CD8-positive, alpha-beta memory T cell (primary cell): Measurements from ENCODE around the gene FAM120A. TPM values are rescaled to one million over a fixed set of nuclear protein-coding genes. Genes with fewer than 3 reads are reported as not detected.

ENCODE experiments used
- CTCF ChIA-PET: fragments of 350-600 bp; sonication (Branson Sonifier 250); formaldehyde crosslinking; loops from one replicate; lab custom pipeline; 2021; ENCODE audit warnings: antibody characterized with exemption; lab: Charles Lee
- POLR2A ChIA-PET: fragments of 350-600 bp; sonication (Branson Sonifier 250); formaldehyde crosslinking; loops from one replicate; lab custom pipeline; 2021; ENCODE audit warnings: antibody characterized with exemption; lab: Charles Lee
- DNase-seq, 5 donors: peaks; one replicate each; pipeline versions ENCODE4 v3.0.0 to v3.0.0-alpha.2; 2020 to 2022; ENCODE audit warnings: mixed read lengths in 1 of 5
- H3K27ac ChIP-seq: one replicate; pipeline ENCODE4 v1.7.0; 2013; ENCODE audit warnings: low read depth, mild to moderate bottlenecking, low read length, moderate library complexity
- H3K27me3 ChIP-seq: 2 replicates; pipeline ENCODE4 v1.7.0; 2013; ENCODE audit warnings: low read length, mild to moderate bottlenecking; ENCODE audit not compliant: insufficient read depth, poor library complexity, severe bottlenecking
- H3K36me3 ChIP-seq: 2 replicates; pipeline ENCODE4 v1.7.0; 2013; ENCODE audit warnings: mild to moderate bottlenecking, low read length, moderate library complexity; ENCODE audit not compliant: insufficient read depth
- H3K4me1 ChIP-seq: 2 replicates; pipeline ENCODE4 v1.7.0; 2013; ENCODE audit warnings: mild to moderate bottlenecking, low read length, moderate library complexity; ENCODE audit not compliant: insufficient read depth
- H3K4me3 ChIP-seq: 2 replicates; pipeline ENCODE4 v1.7.0; 2013; ENCODE audit warnings: mild to moderate bottlenecking, low read length
- H3K9me3 ChIP-seq: 2 replicates; pipeline ENCODE4 v1.7.0; 2013; ENCODE audit warnings: mild to moderate bottlenecking, low read length
- H3K27ac Mint-ChIP-seq, 8 donors: one replicate each; pipeline ENCODE4 v1.8.0; 2020 to 2021; ENCODE audit warnings: mixed read lengths in 8 of 8, mild to moderate bottlenecking in 6 of 8, inconsistent platforms in 3 of 8, moderate library complexity in 3 of 8
- H3K27me3 Mint-ChIP-seq, 2 donors: one replicate each; pipeline ENCODE4 v1.8.0; 2020 to 2021; ENCODE audit warnings: mixed read lengths in 2 of 2, mild to moderate bottlenecking in 1 of 2, moderate library complexity in 1 of 2
- H3K36me3 Mint-ChIP-seq, 3 donors: one replicate each; pipeline ENCODE4 v1.8.0; 2020 to 2021; ENCODE audit warnings: mixed read lengths in 3 of 3, inconsistent platforms in 1 of 3, mild to moderate bottlenecking in 1 of 3
- H3K4me1 Mint-ChIP-seq, 3 donors: one replicate each; pipeline ENCODE4 v1.8.0; 2020 to 2021; ENCODE audit warnings: mixed read lengths in 3 of 3, inconsistent platforms in 1 of 3, mild to moderate bottlenecking in 1 of 3
- H3K4me3 Mint-ChIP-seq, 7 donors: one replicate each; pipeline ENCODE4 v1.8.0; 2020 to 2021; ENCODE audit warnings: mixed read lengths in 7 of 7, mild to moderate bottlenecking in 6 of 7, moderate library complexity in 4 of 7, inconsistent platforms in 2 of 7
- H3K9me3 Mint-ChIP-seq, 5 donors: one replicate each; pipeline ENCODE4 v1.8.0; 2020 to 2022; ENCODE audit warnings: mixed read lengths in 5 of 5, mild to moderate bottlenecking in 3 of 5, moderate library complexity in 2 of 5, inconsistent platforms in 1 of 5
- polyA plus RNA-seq: library from polyadenylated mRNA; unstranded; fragments of 300-500 nt; fragmentation: Illumina TruSeq; gene quantifications from one replicate; pipeline ENCODE4 v1.2.3, GENCODE V29; 2021
- total RNA-seq, 2 experiments: library from RNA; stranded (reverse); gene quantifications; one replicate each; pipeline ENCODE4 v1.2.3, GENCODE V29; 2021

The FAM120A gene
- total and polyA plus RNA-seq, 3 experiments from 2014 or later: 16.0 to 142 (median 140) TPM

DNA sequence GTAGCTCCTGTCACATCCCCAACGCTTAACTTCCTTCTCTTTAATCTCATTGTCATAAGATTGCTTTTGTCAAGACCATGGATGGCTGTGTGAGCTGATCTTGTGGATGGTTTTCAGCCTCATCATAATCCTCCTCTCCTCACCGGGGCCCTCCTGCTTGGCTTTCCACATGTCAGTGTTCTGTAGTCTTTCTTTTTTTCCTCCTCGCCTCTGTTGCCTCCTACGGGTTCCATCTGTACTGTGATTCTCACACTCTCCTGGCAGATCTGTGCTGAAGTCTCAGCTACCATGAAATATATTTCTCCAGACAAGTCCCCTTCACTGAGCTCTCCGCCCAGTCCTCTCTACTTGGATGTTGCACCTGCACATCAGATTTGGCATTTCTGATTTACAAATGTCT lies 36.8 kb downstream of the FAM120A start:
- Mint-ChIP-seq H3K4me3 (no peak overlapping the region), H3K36me3 (peaks cover 0 to 69% (median 24%) of the 10 kb centered on the region in 3 donors), H3K9me3 (no peaks in the 10 kb centered on the region), H3K27me3 (no peaks in the 10 kb centered on the region), H3K4me1 (peaks cover 38 to 71% (median 51%) of the 10 kb centered on the region in 3 donors), H3K27ac (peak overlapping the region in 2 of 8 donors; percentile 65 to 79)
- Histone ChIP-seq H3K4me1 (no peaks in the 10 kb centered on the region), H3K36me3 (no peaks in the 10 kb centered on the region), H3K27ac (no peak overlapping the region), H3K27me3 (no peaks in the 10 kb centered on the region), H3K4me3 (no peak overlapping the region), H3K9me3 (no peaks in the 10 kb centered on the region)
- ChIA-PET POLR2A (no interaction called here), CTCF (no interaction called here)
- no peak for DNase-seq

DNA sequence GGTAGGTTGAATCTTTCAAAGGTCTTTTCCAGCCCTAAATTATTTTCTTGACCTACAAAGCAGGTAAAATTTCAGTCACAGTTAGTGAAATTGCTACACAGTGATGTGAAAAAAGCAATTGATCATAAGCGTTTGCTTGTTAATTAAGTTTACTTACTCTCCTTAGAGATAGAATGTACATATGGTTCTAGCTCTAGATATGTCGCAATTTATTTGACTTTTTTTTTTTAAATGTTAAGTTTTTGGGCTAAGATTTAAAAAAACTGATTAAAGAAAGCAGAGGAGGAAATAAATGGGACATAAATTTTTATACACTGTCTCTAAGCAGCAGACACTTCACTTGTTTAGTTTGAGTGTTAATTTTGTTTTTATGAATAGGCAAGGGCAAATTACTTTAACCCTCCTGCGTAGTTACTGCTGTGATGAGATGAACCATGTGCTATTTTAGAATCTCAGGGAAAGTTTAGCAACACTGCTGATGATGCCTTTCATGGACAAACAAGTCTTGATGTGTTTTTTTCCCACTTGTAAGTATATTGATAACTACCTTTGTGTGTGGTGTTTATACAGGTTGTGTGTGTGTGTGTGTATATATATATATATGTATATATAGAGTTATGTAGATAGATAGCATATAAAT lies 40.2 kb downstream of the FAM120A start:
- H3K27me3 ChIP-seq: no peaks in the 10 kb centered on the region
- no peak overlapping the region for H3K4me3 ChIP-seq
- Mint-ChIP-seq H3K4me1 (peaks cover 44 to 76% (median 52%) of the 10 kb centered on the region in 3 donors), H3K9me3 (no peaks in the 10 kb centered on the region), H3K36me3 (peaks cover 0 to 74% (median 20%) of the 10 kb centered on the region in 3 donors), H3K4me3 (no peak overlapping the region), H3K27me3 (no peaks in the 10 kb centered on the region), H3K27ac (peak overlapping the region in 3 of 8 donors; percentile 5 to 32 (median 13))
- H3K36me3 ChIP-seq: peaks cover 12% of the 10 kb centered on the region
- CTCF ChIA-PET: no interaction called here
- POLR2A ChIA-PET: interaction anchor here (0.6 kb wide), 1 partner anchor 565 kb away, joined by 3 read pairs; no protein-coding TSS in a partner anchor
- H3K4me1 ChIP-seq: no peaks in the 10 kb centered on the region
- DNase-seq: no peak
- no peaks in the 10 kb centered on the region for H3K9me3 ChIP-seq
- no peak overlapping the region for H3K27ac ChIP-seq

DNA sequence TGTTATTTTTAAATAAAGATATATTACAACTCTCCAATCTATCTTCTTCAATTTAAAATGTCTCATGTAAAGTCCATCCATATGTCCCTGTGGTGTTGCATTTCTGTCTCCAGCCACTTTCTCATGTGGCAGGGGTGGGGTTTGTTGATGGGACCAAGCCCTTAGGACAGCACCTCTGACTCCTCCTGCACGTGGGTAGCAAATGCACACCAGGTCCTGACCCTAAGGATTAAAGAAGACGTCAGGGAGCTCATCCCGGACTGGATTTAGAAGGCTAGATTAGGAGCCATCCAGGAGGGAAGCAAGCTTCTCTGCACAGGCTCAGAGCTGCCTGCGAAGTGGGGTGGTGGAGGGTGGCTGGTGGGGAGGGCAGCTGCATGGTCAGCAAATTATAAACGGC lies 40.8 kb downstream of the FAM120A start:
- Mint-ChIP-seq H3K27ac (peak overlapping the region in 1 of 8 donors; percentile 31), H3K9me3 (no peaks in the 10 kb centered on the region), H3K27me3 (no peaks in the 10 kb centered on the region), H3K4me1 (peaks cover 44 to 75% (median 49%) of the 10 kb centered on the region in 3 donors), H3K36me3 (peaks cover 1 to 77% (median 20%) of the 10 kb centered on the region in 3 donors), H3K4me3 (peak overlapping the region in 1 of 7 donors; percentile 1)
- no peak for DNase-seq
- CTCF ChIA-PET: no interaction called here
- Histone ChIP-seq H3K27me3 (no peaks in the 10 kb centered on the region), H3K4me3 (no peak overlapping the region), H3K27ac (no peak overlapping the region), H3K4me1 (no peaks in the 10 kb centered on the region), H3K9me3 (no peaks in the 10 kb centered on the region), H3K36me3 (peaks cover 16% of the 10 kb centered on the region)
- POLR2A ChIA-PET: interaction anchor here (0.6 kb wide), 1 partner anchor 565 kb away, joined by 3 read pairs; no protein-coding TSS in a partner anchor

DNA sequence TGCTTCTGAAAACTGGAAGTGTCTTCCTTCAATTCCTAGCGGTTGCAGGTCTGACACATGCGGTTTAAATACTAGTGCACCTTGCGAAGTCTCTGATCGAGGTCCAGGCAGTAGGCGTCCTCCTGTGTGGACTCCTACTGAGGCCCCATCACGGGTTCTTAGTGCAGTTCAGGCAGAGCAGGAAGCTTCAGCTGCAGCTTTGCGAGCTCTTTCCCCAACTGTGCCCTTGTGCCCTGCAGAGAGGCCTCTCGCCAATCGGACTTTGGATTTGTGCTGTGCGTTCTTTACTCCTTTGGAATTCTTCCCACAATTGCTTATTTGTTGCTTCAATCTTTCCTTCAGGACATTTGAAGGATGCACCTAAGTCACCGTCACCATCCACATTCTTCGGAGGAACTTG lies 42.5 kb downstream of the FAM120A start:
- no peak overlapping the region for H3K27ac ChIP-seq
- no peaks in the 10 kb centered on the region for H3K27me3 ChIP-seq
- H3K36me3 Mint-ChIP-seq: peaks cover 4 to 77% (median 12%) of the 10 kb centered on the region in 3 donors
- H3K27ac Mint-ChIP-seq: peak overlapping the region in 1 of 8 donors; percentile 57
- no peaks in the 10 kb centered on the region for H3K9me3 Mint-ChIP-seq
- no peaks in the 10 kb centered on the region for H3K4me1 ChIP-seq
- no peak for DNase-seq
- ChIA-PET POLR2A (no interaction called here), CTCF (no interaction called here)
- no peak overlapping the region for H3K4me3 ChIP-seq
- H3K4me1 Mint-ChIP-seq: peaks cover 32 to 64% (median 32%) of the 10 kb centered on the region in 3 donors
- no peaks in the 10 kb centered on the region for H3K27me3 Mint-ChIP-seq
- H3K36me3 ChIP-seq: peaks cover 27% of the 10 kb centered on the region
- no peak overlapping the region for H3K4me3 Mint-ChIP-seq
- H3K9me3 ChIP-seq: no peaks in the 10 kb centered on the region

DNA sequence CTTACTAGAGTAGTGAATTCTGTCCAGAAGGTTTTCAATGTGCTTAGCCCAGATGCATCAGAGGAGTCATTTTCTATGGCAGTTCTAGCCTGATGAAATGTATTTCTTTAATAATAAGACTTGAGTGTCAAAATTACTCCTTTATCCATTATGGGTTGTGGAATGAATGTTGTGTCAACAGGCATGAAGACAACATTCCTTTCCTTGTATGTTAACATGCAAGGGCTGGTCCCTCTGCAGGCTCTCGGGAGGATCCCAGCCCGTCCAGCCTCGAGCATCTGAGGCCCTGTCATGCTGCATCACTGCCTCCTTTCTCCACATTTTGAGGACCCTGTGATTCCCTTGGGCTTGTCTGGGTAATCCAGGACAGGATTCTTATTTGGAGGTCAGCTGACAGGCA lies 44.8 kb downstream of the FAM120A start:
- H3K27me3 Mint-ChIP-seq: no peaks in the 10 kb centered on the region
- H3K36me3 Mint-ChIP-seq: peaks cover 4 to 76% (median 16%) of the 10 kb centered on the region in 3 donors
- Histone ChIP-seq H3K27me3 (no peaks in the 10 kb centered on the region), H3K36me3 (peaks cover 27% of the 10 kb centered on the region), H3K27ac (no peak overlapping the region), H3K4me3 (no peak overlapping the region), H3K9me3 (no peaks in the 10 kb centered on the region), H3K4me1 (peaks cover 6% of the 10 kb centered on the region)
- no peak overlapping the region for H3K4me3 Mint-ChIP-seq
- POLR2A ChIA-PET: no interaction called here
- peaks cover 38 to 64% (median 40%) of the 10 kb centered on the region in 3 donors for H3K4me1 Mint-ChIP-seq
- H3K9me3 Mint-ChIP-seq: no peaks in the 10 kb centered on the region
- peak overlapping the region in 5 of 8 donors; percentile 3 to 40 (median 14) for H3K27ac Mint-ChIP-seq
- DNase-seq: no peak
- CTCF ChIA-PET: no interaction called here

DNA sequence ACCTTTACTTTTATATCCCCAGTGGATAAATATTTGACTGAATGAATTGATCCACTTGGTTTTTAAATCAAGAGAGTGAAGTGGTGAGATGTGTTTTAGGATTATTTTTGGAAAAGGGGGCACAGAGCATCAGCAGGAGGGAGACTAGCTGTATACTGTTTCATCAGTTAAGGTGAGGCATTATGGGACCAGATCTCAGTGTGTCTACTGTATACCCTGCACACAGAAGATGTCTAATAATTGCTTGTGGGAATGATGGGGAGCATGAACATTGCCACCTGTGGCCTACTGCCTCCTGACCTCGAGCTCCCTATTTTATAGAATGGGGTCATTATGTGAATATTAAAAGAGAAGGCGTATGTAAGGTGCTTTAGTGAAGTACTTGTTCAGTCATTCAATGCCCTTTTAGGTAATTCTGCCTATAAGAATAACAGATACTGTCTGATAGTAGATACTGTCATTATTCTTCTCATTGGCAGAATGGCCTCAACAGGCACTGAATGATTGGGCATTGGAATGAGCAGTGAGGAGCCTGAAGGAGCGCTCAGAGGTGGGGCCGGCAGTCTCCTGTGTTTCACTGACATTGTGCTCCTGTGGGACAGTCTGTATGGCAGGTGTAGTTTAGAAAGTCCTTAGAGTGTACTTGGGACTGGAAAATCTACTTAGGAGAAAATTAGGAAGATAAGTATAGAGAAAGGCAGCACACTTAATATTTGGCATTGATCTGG lies 49.2 kb downstream of the FAM120A start:
- H3K9me3 Mint-ChIP-seq: no peaks in the 10 kb centered on the region
- H3K36me3 Mint-ChIP-seq: peaks cover 4 to 77% (median 26%) of the 10 kb centered on the region in 3 donors
- H3K27ac ChIP-seq: peak overlapping the region; percentile 15
- H3K4me3 Mint-ChIP-seq: peak overlapping the region; percentile 82 to 93 (median 91)
- no peaks in the 10 kb centered on the region for H3K27me3 Mint-ChIP-seq
- DNase-seq: no peak
- peaks cover 20% of the 10 kb centered on the region for H3K36me3 ChIP-seq
- H3K4me3 ChIP-seq: peak overlapping the region; percentile 63
- H3K27ac Mint-ChIP-seq: peak overlapping the region; percentile 80 to 96 (median 89)
- H3K27me3 ChIP-seq: no peaks in the 10 kb centered on the region
- peaks cover 48 to 69% (median 59%) of the 10 kb centered on the region in 3 donors for H3K4me1 Mint-ChIP-seq
- peaks cover 16% of the 10 kb centered on the region for H3K4me1 ChIP-seq
- ChIA-PET POLR2A (no interaction called here), CTCF (interaction anchor here (1.2 kb wide), 1 partner anchor 346 kb away, joined by 3 read pairs; no protein-coding TSS in a partner anchor)
- H3K9me3 ChIP-seq: no peaks in the 10 kb centered on the region

DNA sequence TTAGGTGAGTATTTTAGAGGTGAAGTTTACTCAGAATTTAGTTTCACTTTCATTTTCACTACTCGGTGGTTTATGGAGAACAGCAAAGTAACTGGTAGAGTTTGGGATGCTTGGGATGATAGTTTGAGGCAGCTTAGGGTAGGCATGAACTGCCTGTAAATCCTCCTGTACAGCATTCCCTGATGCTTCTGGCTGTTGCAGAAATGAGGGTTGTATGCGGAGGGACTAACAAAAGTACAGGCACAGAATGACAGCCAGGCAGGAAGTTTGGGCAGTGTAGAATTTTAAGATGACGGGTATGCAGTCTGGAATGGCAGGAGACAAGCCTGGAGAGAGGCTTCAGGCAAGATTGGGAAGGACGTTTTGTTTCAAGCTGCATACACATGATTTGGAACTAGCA lies 49.9 kb downstream of the FAM120A start:
- Mint-ChIP-seq H3K27me3 (no peaks in the 10 kb centered on the region), H3K27ac (peak overlapping the region; percentile 80 to 96 (median 89)), H3K36me3 (peaks cover 4 to 74% (median 27%) of the 10 kb centered on the region in 3 donors), H3K4me3 (peak overlapping the region; percentile 82 to 93 (median 91)), H3K9me3 (no peaks in the 10 kb centered on the region), H3K4me1 (peaks cover 50 to 71% (median 65%) of the 10 kb centered on the region in 3 donors)
- Histone ChIP-seq H3K9me3 (no peaks in the 10 kb centered on the region), H3K27ac (peak overlapping the region; percentile 15), H3K36me3 (peaks cover 18% of the 10 kb centered on the region), H3K27me3 (no peaks in the 10 kb centered on the region), H3K4me3 (peak overlapping the region; percentile 63), H3K4me1 (peaks cover 17% of the 10 kb centered on the region)
- CTCF ChIA-PET: interaction anchor here (1.2 kb wide), 1 partner anchor 347 kb away, joined by 3 read pairs; no protein-coding TSS in a partner anchor
- DNase-seq: peak in 2 of 5 donors; percentile 12 to 17
- POLR2A ChIA-PET: no interaction called here
